GM19372 (cell line): Measurements from ENCODE around the gene TBC1D5.
"Not testable (repeated sequence)": the region's sequence is repeated elsewhere in the genome, so short reads cannot be mapped to it uniquely, and the experiment has no call there.

Source experiments
- ATAC-seq: cut with Tn5 transposase; IDR thresholded peaks from one replicate; pipeline ENCODE4 v1.9.1; 2021; ENCODE audit warnings: mild to moderate bottlenecking, low read depth, moderate library complexity; ENCODE audit not compliant: unreplicated experiment

Gene TBC1D5

DNA sequence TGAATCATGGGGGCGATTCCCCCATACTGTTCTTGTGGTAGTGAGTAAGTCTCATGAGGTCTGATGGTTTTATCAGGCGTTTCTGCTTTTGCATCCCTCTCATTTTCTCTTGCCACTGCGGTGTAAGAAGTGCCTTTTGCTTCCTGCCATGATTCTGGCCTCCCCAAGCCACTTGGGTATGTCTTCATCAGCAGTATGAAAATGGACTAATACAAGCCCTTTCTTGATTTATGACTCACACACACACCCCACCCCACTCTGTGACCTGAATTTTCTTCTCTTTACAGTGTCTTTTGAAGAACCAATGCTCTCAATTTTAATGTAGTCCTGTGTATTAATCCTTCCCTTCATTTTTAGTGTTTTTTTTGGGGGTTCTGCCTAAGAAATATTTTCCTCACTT is 612.9 kb downstream of the TBC1D5 start:
- ATAC-seq = no peak

DNA sequence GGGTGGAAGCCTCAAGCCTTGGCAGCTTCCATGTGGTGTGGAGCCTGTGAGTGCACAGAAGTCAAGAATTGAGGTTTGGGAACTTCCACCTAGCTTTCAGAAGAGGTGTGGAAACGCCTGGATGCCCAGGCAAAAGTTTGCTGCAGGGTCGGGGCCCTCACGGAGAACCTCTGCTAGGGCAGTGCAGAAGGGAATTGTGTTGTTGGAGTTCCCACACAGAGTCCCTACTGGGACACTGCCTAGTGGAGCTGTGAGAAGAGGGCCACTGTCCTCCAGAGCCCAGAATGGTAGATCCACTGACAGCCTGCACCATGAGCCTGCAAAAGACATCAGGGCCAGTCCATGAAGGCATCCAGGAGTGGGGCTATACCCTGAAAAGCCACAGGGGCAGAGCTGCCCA is 613.8 kb downstream of the TBC1D5 start:
- not testable (repeated sequence) for ATAC-seq

- no peak for ATAC-seq
Observed at GRCh38 chr3:17125738-17126442, 616.5 kb downstream of the TBC1D5 start.

DNA sequence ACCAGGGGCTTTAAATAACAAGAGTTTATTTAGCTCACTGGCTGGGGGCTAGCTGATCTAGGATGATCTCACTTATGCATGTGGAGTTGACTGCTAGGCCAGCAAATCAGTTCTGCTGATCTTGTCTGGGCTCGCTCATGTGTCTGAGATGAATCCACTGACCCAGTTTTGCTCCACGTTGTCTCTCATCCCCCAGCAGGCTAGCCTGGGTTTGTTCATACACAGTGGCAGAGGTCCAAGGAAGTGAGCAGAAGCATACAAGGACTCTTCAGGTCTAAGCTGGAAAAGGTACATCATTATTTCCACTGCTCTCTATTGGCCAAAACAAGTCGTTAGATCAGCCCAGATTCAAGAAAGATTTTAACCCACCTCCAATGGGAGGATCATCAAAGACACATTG is 619.7 kb downstream of the TBC1D5 start:
- no peak for ATAC-seq

DNA sequence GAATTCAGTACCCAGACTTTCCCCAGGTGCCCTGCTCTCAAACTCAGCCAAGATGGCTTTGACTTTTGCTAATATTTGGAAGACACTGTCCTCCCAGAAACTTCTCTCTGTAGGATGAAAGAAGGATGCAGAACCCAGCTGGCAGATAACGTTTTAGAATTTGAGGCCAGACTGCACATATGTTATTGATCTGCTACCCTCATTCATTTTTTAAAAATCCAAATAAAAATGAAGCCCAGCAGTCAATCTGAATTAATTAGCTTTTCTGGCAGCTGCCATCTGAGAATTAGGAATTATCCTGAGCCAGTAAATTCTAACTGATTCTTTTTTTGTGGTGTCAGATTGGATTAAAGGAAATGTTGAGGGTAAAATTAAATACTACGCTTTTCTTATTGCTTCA is 621.1 kb downstream of the TBC1D5 start:
- ATAC-seq = no peak

- ATAC-seq = no peak
Observed at GRCh38 chr3:17120115-17120514, 622.3 kb downstream of the TBC1D5 start.

- ATAC-seq = no peak
Observed at GRCh38 chr3:17119201-17120072, 623.0 kb downstream of the TBC1D5 start.

DNA sequence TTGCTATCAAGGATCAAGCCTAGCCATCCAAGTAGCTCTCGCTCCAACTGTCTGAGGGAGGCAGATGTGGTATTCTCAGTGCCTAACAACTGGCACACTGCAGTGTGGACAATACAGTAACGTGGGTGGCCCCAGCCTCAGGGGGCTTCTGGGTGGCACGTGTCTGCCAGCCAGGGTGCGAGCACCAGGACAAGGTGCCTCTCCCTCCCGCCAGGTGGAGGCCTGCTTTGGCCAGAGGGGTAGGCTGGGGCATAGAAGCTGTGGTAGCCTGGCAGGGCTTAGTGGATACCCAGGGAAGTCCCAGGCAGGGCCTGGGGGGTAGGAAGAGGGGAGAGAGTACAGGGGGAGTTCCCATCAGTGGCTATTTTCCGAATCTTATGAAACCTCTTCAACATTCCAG is 623.7 kb downstream of the TBC1D5 start:
- no peak for ATAC-seq

- ATAC-seq = no peak
Observed at GRCh38 chr3:17116007-17116600, 626.3 kb downstream of the TBC1D5 start.

- ATAC-seq = no peak
Observed at GRCh38 chr3:17115186-17115585, 627.2 kb downstream of the TBC1D5 start.

GRCh38 chr3:17111586-17111985 is 630.8 kb downstream of the TBC1D5 start:
- no peak for ATAC-seq

- ATAC-seq = peak; percentile 54
Observed at GRCh38 chr3:17110660-17111396, 631.6 kb downstream of the TBC1D5 start.
